CD4-positive, CD25-positive, alpha-beta regulatory T cell (primary cell): Measurements from ENCODE around the gene POLR1A. TPM values are rescaled to one million over a fixed set of nuclear protein-coding genes. Genes with fewer than 3 reads are reported as not detected.

Source experiments
- ATAC-seq, 2 donors: fragments of 150-1000 bp; cut with Tn5 transposase; one replicate each; pipeline ENCODE4 v1.10.0; 2021; ENCODE audit warnings: low read depth in 2 of 2, moderate number of reproducible peaks in 2 of 2, moderate library complexity in 1 of 2
- DNase-seq, 3 donors: peaks; one replicate each; pipeline versions ENCODE4 v3.0.0 to v3.0.0-alpha.2; 2012 to 2022; ENCODE audit warnings: mixed read lengths in 1 of 3
- H3K27ac ChIP-seq: one replicate; pipeline ENCODE4 v1.7.0; 2013; ENCODE audit warnings: mild to moderate bottlenecking, low read length; ENCODE audit not compliant: insufficient read depth, poor library complexity, severe bottlenecking
- H3K27me3 ChIP-seq: one replicate; pipeline ENCODE4 v1.7.0; 2013; ENCODE audit warnings: low read length; ENCODE audit not compliant: control insufficient read depth, insufficient read depth
- H3K36me3 ChIP-seq: one replicate; pipeline ENCODE4 v1.7.0; 2013; ENCODE audit warnings: mild to moderate bottlenecking, low read length, moderate library complexity; ENCODE audit not compliant: control insufficient read depth, insufficient read depth
- H3K4me1 ChIP-seq: 2 replicates; pipeline ENCODE4 v1.7.0; 2013; ENCODE audit warnings: mild to moderate bottlenecking, low read length; ENCODE audit not compliant: insufficient read depth, control insufficient read depth, poor library complexity, severe bottlenecking
- H3K4me3 ChIP-seq: one replicate; pipeline ENCODE4 v1.7.0; 2013; ENCODE audit warnings: low read depth, mild to moderate bottlenecking, low read length, moderate library complexity
- H3K9me3 ChIP-seq, 2 experiments: 1 replicate in 1 of 2; 2 replicates in 1 of 2; pipeline ENCODE4 v1.7.0; 2013; ENCODE audit warnings: low read length in 2 of 2, mild to moderate bottlenecking in 1 of 2, moderate library complexity in 1 of 2; ENCODE audit not compliant: control insufficient read depth in 2 of 2
- H3K27ac Mint-ChIP-seq, 3 donors: one replicate each; pipeline ENCODE4 v1.8.0; 2020 to 2022; ENCODE audit warnings: mild to moderate bottlenecking in 3 of 3, mixed read lengths in 3 of 3, moderate library complexity in 2 of 3
- H3K27me3 Mint-ChIP-seq: one replicate; pipeline ENCODE4 v1.8.0; 2022; ENCODE audit warnings: mild to moderate bottlenecking, mixed read lengths
- H3K36me3 Mint-ChIP-seq: one replicate; pipeline ENCODE4 v1.8.0; 2020; ENCODE audit warnings: mixed read lengths
- H3K4me1 Mint-ChIP-seq, 4 donors: one replicate each; pipeline ENCODE4 v1.8.0; 2020 to 2022; ENCODE audit warnings: mixed read lengths in 4 of 4, mild to moderate bottlenecking in 1 of 4
- H3K4me3 Mint-ChIP-seq, 4 donors: one replicate each; pipeline ENCODE4 v1.8.0; 2020 to 2022; ENCODE audit warnings: mild to moderate bottlenecking in 4 of 4, mixed read lengths in 4 of 4, moderate library complexity in 3 of 4
- H3K9me3 Mint-ChIP-seq, 7 donors: one replicate each; pipeline ENCODE4 v1.8.0; 2020 to 2022; ENCODE audit warnings: mixed read lengths in 7 of 7, mild to moderate bottlenecking in 3 of 7, moderate library complexity in 2 of 7
- polyA plus RNA-seq, 4 donors: library from polyadenylated mRNA; unstranded; fragments of 300-500 nt; fragmentation: Illumina TruSeq; gene quantifications; one replicate each; pipeline ENCODE4 v1.2.3, GENCODE V29; 2021
- total RNA-seq: library from RNA; stranded (reverse); gene quantifications from one replicate; pipeline ENCODE4 v1.2.3, GENCODE V29; 2022

POLR1A gene
- total and polyA plus RNA-seq, 5 donors from 2014 or later = 1.3 to 23.9 (median 2.5) TPM

DNA sequence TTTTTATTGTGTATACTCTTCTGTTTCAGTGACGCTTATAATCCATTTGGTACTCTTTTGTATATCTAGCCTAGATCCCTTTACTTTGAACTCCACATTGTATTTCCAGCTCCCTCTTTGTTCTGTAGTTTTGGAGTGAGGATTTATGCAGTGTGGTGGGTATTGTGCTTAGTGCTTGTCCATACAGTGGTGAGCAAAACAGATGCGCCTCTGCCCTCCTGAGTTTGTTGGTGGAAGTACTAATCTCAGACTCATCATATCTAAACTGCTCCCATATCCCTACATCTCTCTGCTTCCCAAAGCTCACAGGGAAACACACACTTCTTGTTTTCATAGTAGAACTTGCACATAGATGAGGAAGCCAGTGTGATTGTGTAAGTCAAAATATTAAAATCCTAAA, 12.4 kb upstream of the POLR1A start:
- H3K9me3 ChIP-seq = no peaks in the 10 kb centered on the region
- ATAC-seq = no peak
- H3K36me3 ChIP-seq = peaks cover 94% of the 10 kb centered on the region
- no peaks in the 10 kb centered on the region for H3K27me3 ChIP-seq
- H3K4me1 ChIP-seq = no peaks in the 10 kb centered on the region
- Mint-ChIP-seq H3K27me3 (no peaks in the 10 kb centered on the region), H3K4me1 (peaks cover under 1 to 16% (median 11%) of the 10 kb centered on the region in 4 donors), H3K9me3 (no peaks in the 10 kb centered on the region), H3K4me3 (no peak overlapping the region), H3K27ac (no peak overlapping the region), H3K36me3 (peaks cover 58% of the 10 kb centered on the region)
- no peak overlapping the region for H3K27ac ChIP-seq
- DNase-seq = no peak
- no peak overlapping the region for H3K4me3 ChIP-seq

DNA sequence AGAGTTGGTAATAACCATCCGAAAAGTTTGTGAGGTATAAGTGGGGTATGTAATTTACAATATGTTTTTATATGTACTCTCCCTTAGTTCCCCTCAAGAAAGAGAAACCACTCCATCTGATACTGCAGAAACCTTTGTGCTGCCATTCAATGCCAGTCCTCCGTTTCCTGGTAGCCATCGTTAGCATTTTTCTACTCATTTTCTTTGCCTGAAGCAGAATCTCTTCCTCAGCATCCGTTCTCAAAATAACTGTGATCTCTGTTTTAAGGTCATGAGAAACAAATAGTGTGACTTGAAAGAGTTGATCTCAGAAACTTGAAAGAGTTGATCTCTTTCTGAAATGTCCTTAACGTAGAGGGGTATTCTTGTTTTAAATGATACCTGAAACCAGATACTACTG, 1.3 kb upstream of the POLR1A start:
- H3K4me3 ChIP-seq = peak overlapping the region; percentile 98
- no peaks in the 10 kb centered on the region for H3K27me3 ChIP-seq
- peaks cover 30% of the 10 kb centered on the region for H3K36me3 ChIP-seq
- Mint-ChIP-seq H3K9me3 (peaks cover 0 to 2% (median 0%) of the 10 kb centered on the region in 7 donors), H3K27me3 (no peaks in the 10 kb centered on the region), H3K36me3 (peaks cover 23% of the 10 kb centered on the region), H3K27ac (peak overlapping the region; percentile 95 to 100 (median 97)), H3K4me3 (peak overlapping the region; percentile 88 to 98 (median 90)), H3K4me1 (peaks cover 10 to 77% (median 60%) of the 10 kb centered on the region in 4 donors)
- H3K27ac ChIP-seq = peak overlapping the region; percentile 91
- DNase-seq (peak in 1 of 3 donors; percentile 65), ATAC-seq (no peak)
- peaks cover 31% of the 10 kb centered on the region for H3K4me1 ChIP-seq
- no peaks in the 10 kb centered on the region for H3K9me3 ChIP-seq

DNA sequence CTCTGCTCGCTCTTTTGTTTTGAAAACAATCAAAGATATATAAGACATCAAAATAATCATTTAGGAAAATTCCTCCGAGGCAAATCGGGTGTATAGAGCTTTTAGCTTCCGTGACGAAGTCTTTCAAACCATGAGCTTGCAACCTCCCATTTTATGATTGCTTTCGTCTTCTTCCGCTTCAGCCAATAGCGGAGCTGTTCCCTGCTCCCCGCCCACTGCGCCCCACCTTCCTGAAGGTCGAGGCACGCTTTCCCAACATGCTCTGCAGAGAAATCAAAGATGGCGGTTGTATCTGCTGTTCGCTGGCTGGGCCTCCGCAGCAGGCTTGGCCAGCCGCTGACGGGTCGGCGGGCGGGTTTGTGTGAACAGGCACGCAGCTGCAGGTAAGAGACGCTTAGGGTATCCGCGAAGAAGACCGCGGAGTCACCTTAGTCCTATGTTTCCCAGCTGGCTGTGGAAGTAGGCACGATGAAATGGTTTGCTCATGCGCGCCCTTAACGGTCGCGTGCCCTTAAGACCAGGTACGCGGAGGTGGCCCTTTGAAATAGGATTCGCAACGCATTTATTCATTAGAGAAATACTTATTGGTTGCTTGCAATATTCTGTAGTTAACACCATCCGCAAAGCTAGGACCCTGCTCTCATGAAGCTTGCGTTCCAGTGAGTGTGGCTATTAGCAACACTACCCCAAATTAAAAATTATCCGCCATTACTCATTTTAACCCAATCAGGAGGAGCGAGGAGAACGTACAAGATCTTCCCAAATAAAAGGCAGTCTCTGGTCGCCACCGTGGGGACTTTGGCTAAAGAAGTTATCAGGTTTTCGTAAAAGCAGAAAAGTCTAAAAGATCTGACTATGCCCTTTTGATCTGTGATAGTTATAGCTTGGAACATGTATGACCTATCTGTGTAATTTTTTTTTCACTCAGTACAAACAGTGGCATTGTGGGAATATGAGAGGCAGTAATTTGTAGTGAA, 571 bp upstream of the POLR1A start, which contains the start of gene PTCD3:
Gene PTCD3 (plus strand): TSS at position 267 of the 977 bp plus-strand sequence. CDS start 13 bp downstream, at position 280.
- Mint-ChIP-seq H3K27ac (peak within 1 kb of the TSS; percentile 95 to 100 (median 97)), H3K9me3 (peaks cover 0 to 2% (median 0%) of the 10 kb centered on the region in 7 donors), H3K36me3 (peaks cover 28% of the 10 kb centered on the region), H3K4me3 (peak within 1 kb of the TSS; percentile 88 to 98 (median 90)), H3K27me3 (no peaks in the 10 kb centered on the region), H3K4me1 (peaks cover 10 to 82% (median 64%) of the 10 kb centered on the region in 4 donors)
- no peaks in the 10 kb centered on the region for H3K9me3 ChIP-seq
- ATAC-seq = peak; percentile 89 to 93
- H3K4me1 ChIP-seq = peaks cover 31% of the 10 kb centered on the region
- H3K36me3 ChIP-seq = peaks cover 28% of the 10 kb centered on the region
- H3K27me3 ChIP-seq = no peaks in the 10 kb centered on the region
- H3K27ac ChIP-seq = peak within 1 kb of the TSS; percentile 91
- DNase-seq = peak; percentile 90 to 98 (median 95)
- H3K4me3 ChIP-seq = peak within 1 kb of the TSS; percentile 98

- no peaks in the 10 kb centered on the region for H3K27me3 Mint-ChIP-seq
- H3K27me3 ChIP-seq = no peaks in the 10 kb centered on the region
- H3K4me3 ChIP-seq = no peak overlapping the region
- no peak overlapping the region for H3K27ac ChIP-seq
- peaks cover 26% of the 10 kb centered on the region for H3K36me3 ChIP-seq
- DNase-seq (no peak), ATAC-seq (no peak)
- peak overlapping the region in 1 of 4 donors; percentile 55 for H3K4me3 Mint-ChIP-seq
- H3K4me1 Mint-ChIP-seq = peaks cover 11 to 67% (median 53%) of the 10 kb centered on the region in 4 donors
- no peaks in the 10 kb centered on the region for H3K9me3 ChIP-seq
- no peak overlapping the region for H3K27ac Mint-ChIP-seq
- H3K36me3 Mint-ChIP-seq = peaks cover 23% of the 10 kb centered on the region
- peaks cover 25% of the 10 kb centered on the region for H3K4me1 ChIP-seq
- peaks cover 0 to 1% (median 0%) of the 10 kb centered on the region in 7 donors for H3K9me3 Mint-ChIP-seq
These were observed 3.5 kb downstream of the POLR1A start for GRCh38 chr2:86102157-86102556.

DNA sequence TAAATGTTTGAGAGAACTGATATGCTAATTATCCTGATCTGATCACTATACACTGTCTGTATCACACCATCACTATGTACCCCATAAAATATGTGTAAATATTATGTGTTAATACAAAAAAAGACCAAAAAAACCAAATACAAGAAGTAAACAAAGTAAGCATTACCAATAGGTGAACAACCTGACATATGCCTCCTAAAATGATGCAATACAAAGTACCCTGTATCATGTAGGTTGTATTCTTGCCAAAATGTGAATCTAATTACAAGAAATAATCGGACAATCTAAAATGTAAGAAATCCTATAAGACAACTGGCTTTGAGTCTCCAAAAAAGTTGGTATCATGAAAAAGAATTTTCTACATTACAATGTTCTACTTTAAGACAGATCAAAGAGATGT, 7.8 kb downstream of the POLR1A start:
- Mint-ChIP-seq H3K27me3 (no peaks in the 10 kb centered on the region), H3K36me3 (peaks cover 45% of the 10 kb centered on the region), H3K9me3 (no peaks in the 10 kb centered on the region), H3K4me1 (peaks cover 8 to 42% (median 30%) of the 10 kb centered on the region in 4 donors), H3K27ac (peak overlapping the region in 2 of 3 donors; percentile 44 to 85), H3K4me3 (peak overlapping the region in 2 of 4 donors; percentile 26 to 73)
- H3K4me1 ChIP-seq = peaks cover 6% of the 10 kb centered on the region
- H3K27me3 ChIP-seq = no peaks in the 10 kb centered on the region
- no peaks in the 10 kb centered on the region for H3K9me3 ChIP-seq
- H3K4me3 ChIP-seq = peak overlapping the region; percentile 29
- peak overlapping the region; percentile 64 for H3K27ac ChIP-seq
- ATAC-seq (no peak), DNase-seq (no peak)
- peaks cover 50% of the 10 kb centered on the region for H3K36me3 ChIP-seq

DNA sequence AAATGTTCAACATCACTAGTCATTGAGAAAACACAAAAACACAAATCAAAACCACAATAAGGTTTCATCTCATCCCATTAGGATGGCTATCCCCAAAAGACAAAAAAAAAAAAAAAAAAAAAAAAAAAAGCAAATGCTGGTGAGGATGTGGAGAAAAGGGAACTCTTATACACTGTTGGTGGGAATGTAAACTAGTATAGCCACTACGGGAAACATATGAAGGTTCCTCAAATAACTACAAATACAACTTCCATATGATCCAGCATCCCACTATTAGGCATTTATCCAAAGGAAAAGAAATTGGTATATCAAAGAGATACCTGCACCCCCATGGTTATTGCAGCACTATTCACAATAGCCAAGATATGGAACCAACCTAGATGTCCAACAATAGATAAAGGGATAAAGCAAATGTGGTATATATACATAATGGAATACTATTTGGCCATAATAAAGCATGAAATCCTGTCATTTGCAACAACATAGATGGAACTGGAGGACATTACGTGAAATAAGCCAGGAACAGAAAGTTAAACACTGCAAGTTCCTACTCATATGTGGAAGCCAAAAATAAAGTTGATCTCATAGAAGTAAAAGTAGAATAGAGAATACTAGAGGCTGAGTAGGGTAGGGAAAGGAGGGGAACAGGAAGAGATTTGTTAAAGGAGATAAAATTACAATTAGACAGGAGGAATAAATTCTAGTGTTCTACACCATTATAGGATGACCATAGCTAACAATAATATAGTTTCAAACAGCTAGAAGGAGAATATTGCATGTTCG, 8.4 kb downstream of the POLR1A start:
- Mint-ChIP-seq H3K9me3 (no peaks in the 10 kb centered on the region), H3K4me3 (peak overlapping the region in 1 of 4 donors; percentile 26), H3K27me3 (no peaks in the 10 kb centered on the region), H3K4me1 (peaks cover 8 to 36% (median 25%) of the 10 kb centered on the region in 4 donors), H3K27ac (peak overlapping the region in 2 of 3 donors; percentile 14 to 47), H3K36me3 (peaks cover 44% of the 10 kb centered on the region)
- H3K9me3 ChIP-seq = no peaks in the 10 kb centered on the region
- no peak for DNase-seq
- no peak for ATAC-seq
- no peak overlapping the region for H3K27ac ChIP-seq
- H3K4me1 ChIP-seq = peaks cover 6% of the 10 kb centered on the region
- no peaks in the 10 kb centered on the region for H3K27me3 ChIP-seq
- no peak overlapping the region for H3K4me3 ChIP-seq
- peaks cover 49% of the 10 kb centered on the region for H3K36me3 ChIP-seq

- H3K27me3 ChIP-seq = no peaks in the 10 kb centered on the region
- H3K27me3 Mint-ChIP-seq = no peaks in the 10 kb centered on the region
- no peak for DNase-seq
- peaks cover 49% of the 10 kb centered on the region for H3K36me3 Mint-ChIP-seq
- peaks cover 6% of the 10 kb centered on the region for H3K4me1 ChIP-seq
- no peaks in the 10 kb centered on the region for H3K9me3 Mint-ChIP-seq
- ATAC-seq = no peak
- H3K27ac ChIP-seq = no peak overlapping the region
- no peak overlapping the region for H3K4me3 Mint-ChIP-seq
- H3K4me1 Mint-ChIP-seq = peaks cover 8 to 29% (median 18%) of the 10 kb centered on the region in 4 donors
- peaks cover 57% of the 10 kb centered on the region for H3K36me3 ChIP-seq
- no peak overlapping the region for H3K4me3 ChIP-seq
- H3K27ac Mint-ChIP-seq = no peak overlapping the region
- no peaks in the 10 kb centered on the region for H3K9me3 ChIP-seq
These were observed 11.5 kb downstream of the POLR1A start for GRCh38 chr2:86094229-86094628.
